Activated CD4-positive, alpha-beta memory T cell treated with anti-CD3 and anti-CD28 coated beads, Interleukin-2, amount 10 ng/mL, durations not matched to agents 7 days and 5 days (primary cell): ENCODE data around the gene TRMT10C. TPM values are rescaled to one million over a fixed set of nuclear protein-coding genes. Genes with fewer than 3 reads are reported as not detected.
"Not testable (repeated sequence)": the region's sequence is repeated elsewhere in the genome, so short reads cannot be mapped to it uniquely, and the experiment has no call there.

Experiments
- CTCF ChIA-PET: fragments of 350-600 bp; sonication (Branson Sonifier 250); formaldehyde crosslinking; loops from one replicate; lab custom pipeline; 2021; ENCODE audit warnings: antibody characterized with exemption, inconsistent platforms; lab: Charles Lee
- POLR2A ChIA-PET: fragments of 350-600 bp; sonication (Branson Sonifier 250); formaldehyde crosslinking; loops from one replicate; lab custom pipeline; 2021; ENCODE audit warnings: antibody characterized with exemption; lab: Charles Lee
- DNase-seq: peaks from one replicate; pipeline ENCODE4 v3.0.0-alpha.2; 2020
- H3K27ac Mint-ChIP-seq: one replicate; pipeline ENCODE4 v1.8.0; 2021; ENCODE audit warnings: mild to moderate bottlenecking, mixed read lengths
- H3K27me3 Mint-ChIP-seq: one replicate; pipeline ENCODE4 v1.8.0; 2021; ENCODE audit warnings: mixed read lengths
- H3K36me3 Mint-ChIP-seq: one replicate; pipeline ENCODE4 v1.8.0; 2021; ENCODE audit warnings: low read depth, mixed read lengths
- H3K4me1 Mint-ChIP-seq: one replicate; pipeline ENCODE4 v1.8.0; 2021; ENCODE audit warnings: mixed read lengths
- H3K4me3 Mint-ChIP-seq: one replicate; pipeline ENCODE4 v1.8.0; 2021; ENCODE audit warnings: mild to moderate bottlenecking, mixed read lengths
- H3K9me3 Mint-ChIP-seq: one replicate; pipeline ENCODE4 v1.8.0; 2021; ENCODE audit warnings: mixed read lengths
- total RNA-seq, 2 experiments: library from RNA; stranded (reverse); gene quantifications; one replicate each; pipeline ENCODE4 v1.2.3, GENCODE V29; 2021

TRMT10C gene
- total RNA-seq, 2 experiments from 2014 or later = 21.4 to 22.7 TPM

GRCh38 chr3:101602731-101603130, 41.1 kb downstream of the TRMT10C start:
- H3K36me3 Mint-ChIP-seq = peaks cover 27% of the 10 kb centered on the region
- H3K4me1 Mint-ChIP-seq = no peaks in the 10 kb centered on the region
- POLR2A ChIA-PET = no interaction called here

GRCh38 chr3:101603184-101603583, 41.5 kb downstream of the TRMT10C start:
- CTCF ChIA-PET = no interaction called here

More at GRCh38 chr3:101602731-101603130, 41.1 kb downstream of the TRMT10C start:
- H3K27me3 Mint-ChIP-seq = no peaks in the 10 kb centered on the region
- CTCF ChIA-PET = no interaction called here
- DNase-seq = no peak
- no peak overlapping the region for H3K4me3 Mint-ChIP-seq
- no peak overlapping the region for H3K27ac Mint-ChIP-seq
- H3K9me3 Mint-ChIP-seq = no peaks in the 10 kb centered on the region

GRCh38 chr3:101605398-101605797, 43.7 kb downstream of the TRMT10C start:
- DNase-seq, H3K9me3 Mint-ChIP-seq, H3K4me1 Mint-ChIP-seq, POLR2A ChIA-PET, H3K27me3 Mint-ChIP-seq, H3K4me3 Mint-ChIP-seq, CTCF ChIA-PET, H3K27ac Mint-ChIP-seq: not testable (repeated sequence)
- peaks cover 13% of the 10 kb centered on the region for H3K36me3 Mint-ChIP-seq

More at GRCh38 chr3:101603184-101603583, 41.5 kb downstream of the TRMT10C start:
- POLR2A ChIA-PET = no interaction called here
- peaks cover 25% of the 10 kb centered on the region for H3K36me3 Mint-ChIP-seq
- H3K4me1 Mint-ChIP-seq = no peaks in the 10 kb centered on the region
- no peaks in the 10 kb centered on the region for H3K9me3 Mint-ChIP-seq
- no peaks in the 10 kb centered on the region for H3K27me3 Mint-ChIP-seq
- no peak overlapping the region for H3K27ac Mint-ChIP-seq
- no peak for DNase-seq
- no peak overlapping the region for H3K4me3 Mint-ChIP-seq

GRCh38 chr3:101611023-101611422, 49.4 kb downstream of the TRMT10C start:
- Mint-ChIP-seq H3K36me3 (no peaks in the 10 kb centered on the region), H3K4me3 (no peak overlapping the region), H3K27ac (no peak overlapping the region), H3K4me1 (no peaks in the 10 kb centered on the region), H3K9me3 (no peaks in the 10 kb centered on the region), H3K27me3 (no peaks in the 10 kb centered on the region)
- ChIA-PET CTCF (no interaction called here), POLR2A (no interaction called here)
- no peak for DNase-seq

GRCh38 chr3:101613014-101613413, 51.3 kb downstream of the TRMT10C start:
- POLR2A ChIA-PET, H3K27ac Mint-ChIP-seq, H3K27me3 Mint-ChIP-seq, H3K36me3 Mint-ChIP-seq, DNase-seq, H3K4me3 Mint-ChIP-seq, H3K4me1 Mint-ChIP-seq, CTCF ChIA-PET, H3K9me3 Mint-ChIP-seq: not testable (repeated sequence)

DNA sequence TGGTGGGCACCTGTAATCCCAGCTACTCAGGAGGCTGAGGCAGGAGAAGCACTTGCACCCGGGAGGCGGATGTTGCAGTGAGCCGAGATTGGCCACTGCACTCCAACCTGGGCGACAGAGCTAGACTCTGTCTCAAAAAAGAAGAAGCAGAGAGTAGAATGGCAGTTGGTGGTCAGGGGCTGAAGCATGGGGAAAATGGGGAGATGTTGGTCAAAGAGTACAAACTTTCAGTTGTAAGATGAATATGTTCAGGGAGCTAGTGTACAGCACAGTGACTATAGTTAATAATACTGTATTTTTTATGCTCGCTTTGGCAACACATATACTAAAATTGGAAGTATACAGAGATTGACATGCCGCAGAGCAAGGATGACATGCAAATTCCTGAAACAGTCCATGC, 53.9 kb downstream of the TRMT10C start:
- ChIA-PET CTCF (no interaction called here), POLR2A (no interaction called here)
- no peak overlapping the region for H3K4me3 Mint-ChIP-seq
- no peaks in the 10 kb centered on the region for H3K4me1 Mint-ChIP-seq
- DNase-seq = no peak
- H3K27me3 Mint-ChIP-seq = no peaks in the 10 kb centered on the region
- H3K27ac Mint-ChIP-seq = no peak overlapping the region
- no peaks in the 10 kb centered on the region for H3K36me3 Mint-ChIP-seq
- no peaks in the 10 kb centered on the region for H3K9me3 Mint-ChIP-seq

Other genes with a start within 250 kb of the TRMT10C start
- under 1 TPM; 0.18 to 0.25 TPM for gene IMPG2, start 241.3 kb upstream of the TRMT10C start, total RNA-seq
- 10 to 100 TPM; 28.3 to 30.5 TPM for gene SENP7, start 48.7 kb upstream of the TRMT10C start, total RNA-seq
- 100 to 1,000 TPM; 163 to 172 TPM for gene PCNP, start 12.3 kb downstream of the TRMT10C start, total RNA-seq
- gene ZBTB11, start 115.3 kb downstream of the TRMT10C start, total RNA-seq = 10 to 100 TPM; 29.3 to 31.9 TPM
- gene RPL24, start 124.8 kb downstream of the TRMT10C start, total RNA-seq = 1,000 to 10,000 TPM; 1,033 to 1,040 TPM
- 10 to 100 TPM; 22.7 to 25.8 TPM for gene CEP97, start 162.7 kb downstream of the TRMT10C start, total RNA-seq
- gene NXPE3, start 217.3 kb downstream of the TRMT10C start, total RNA-seq = 10 to 100 TPM; 22.4 to 23.6 TPM